PC-9 (cell line): ENCODE data around the gene IMMP2L. TPM values are rescaled to one million over a fixed set of nuclear protein-coding genes. Genes with fewer than 3 reads are reported as not detected.

Source experiments
- BruUV-seq: library from RNA; stranded (reverse); fragments of 400-500 nt; replicated peaks from 2 replicates; lab custom pipeline; 2021; lab: Mats Ljungman, UMichigan
- CTCF ChIA-PET: fragments of 300-600 bp; sonication (Branson Sonifier 250); formaldehyde crosslinking; loops from one replicate; lab custom pipeline; 2022; ENCODE audit warnings: antibody characterized with exemption; lab: Charles Lee
- POLR2A ChIA-PET: fragments of 300-600 bp; sonication (Branson Sonifier 250); formaldehyde crosslinking; loops from one replicate; lab custom pipeline; 2022; ENCODE audit warnings: antibody characterized with exemption; ENCODE audit not compliant: unreplicated experiment; lab: Charles Lee
- DNase-seq, 2 experiments: peaks; one replicate each; pipeline versions ENCODE4 v3.0.0 to v3.0.0-alpha.2; 2015 to 2022; ENCODE audit warnings: mixed read lengths in 1 of 2
- H2AFZ ChIP-seq: fragments of 200-600 bp; sonication (generic); 2 replicates; pipeline ENCODE4 v1.8.1; 2017; ENCODE audit warnings: antibody characterized with exemption
- H3F3A ChIP-seq: fragments of 200-600 bp; sonication (generic); 2 replicates; pipeline ENCODE4 v1.8.1; 2017; ENCODE audit warnings: antibody characterized with exemption, mild to moderate bottlenecking, low read depth; ENCODE audit not compliant: insufficient read depth
- H3K27ac ChIP-seq: fragments of 200-600 bp; sonication (generic); 2 replicates; pipeline ENCODE4 v1.6.1; 2016; ENCODE audit warnings: mixed run types
- H3K27me3 ChIP-seq: fragments of 200-600 bp; sonication (generic); 2 replicates; pipeline ENCODE4 v1.6.1; 2016; ENCODE audit warnings: low read depth, mixed run types; ENCODE audit not compliant: insufficient read depth
- H3K36me3 ChIP-seq: fragments of 200-600 bp; sonication (generic); 2 replicates; pipeline ENCODE4 v1.6.1; 2016; ENCODE audit warnings: low read depth, mixed run types
- H3K4me1 ChIP-seq: fragments of 200-600 bp; sonication (generic); replicated peaks from 2 replicates; pipeline ENCODE4 v1.6.1; 2016; ENCODE audit warnings: mixed run types; ENCODE audit not compliant: insufficient read depth
- H3K4me2 ChIP-seq: fragments of 200-600 bp; sonication (generic); 2 replicates; pipeline ENCODE4 v1.6.1; 2017; ENCODE audit warnings: mixed run types
- H3K4me3 ChIP-seq: fragments of 200-600 bp; sonication (generic); 2 replicates; pipeline ENCODE4 v1.6.1; 2016; ENCODE audit warnings: mixed run types
- H3K79me2 ChIP-seq: fragments of 200-600 bp; sonication (generic); 2 replicates; pipeline ENCODE4 v1.6.1; 2017; ENCODE audit warnings: low read depth, mixed run types
- H3K9me2 ChIP-seq: fragments of 200-600 bp; sonication (generic); 2 replicates; pipeline ENCODE4 v1.8.1; 2017; ENCODE audit warnings: mild to moderate bottlenecking; ENCODE audit not compliant: insufficient read depth
- H3K9me3 ChIP-seq: fragments of 200-600 bp; sonication (generic); 2 replicates; pipeline ENCODE4 v1.8.1; 2016; ENCODE audit warnings: low read depth; ENCODE audit not compliant: insufficient read depth
- H4K20me1 ChIP-seq: fragments of 200-600 bp; sonication (generic); 2 replicates; pipeline ENCODE4 v1.8.1; 2017; ENCODE audit not compliant: insufficient read depth
- EZH2 ChIP-seq: fragments of 200-600 bp; sonication (generic); IDR thresholded peaks from 2 replicates; pipeline ENCODE4 v1.8.0; 2017; ENCODE audit warnings: antibody characterized with exemption, low read depth
- intact Hi-C: fragments of 100-400 bp; cut with micrococcal nuclease; formaldehyde crosslinking; loops from one replicate; pipeline ENCODE4 v1.10.0; 2022; ENCODE audit not compliant: unreplicated experiment
- total RNA-seq: library from RNA; stranded (reverse); gene quantifications from 2 replicates; pipeline ENCODE4 v1.2.3, GENCODE V29; 2021
- TF ChIP-seq, protein P1 (sequence below): fragments of 200-600 bp; sonication (generic); conservative IDR thresholded peaks from 2 replicates; pipeline ENCODE4 v1.6.1; 2017; ENCODE audit warnings: mixed run types, antibody characterized with exemption, mild to moderate bottlenecking, moderate library complexity

IMMP2L gene
- total RNA-seq, 1 experiment from 2014 or later, result 40.5 TPM

DNA sequence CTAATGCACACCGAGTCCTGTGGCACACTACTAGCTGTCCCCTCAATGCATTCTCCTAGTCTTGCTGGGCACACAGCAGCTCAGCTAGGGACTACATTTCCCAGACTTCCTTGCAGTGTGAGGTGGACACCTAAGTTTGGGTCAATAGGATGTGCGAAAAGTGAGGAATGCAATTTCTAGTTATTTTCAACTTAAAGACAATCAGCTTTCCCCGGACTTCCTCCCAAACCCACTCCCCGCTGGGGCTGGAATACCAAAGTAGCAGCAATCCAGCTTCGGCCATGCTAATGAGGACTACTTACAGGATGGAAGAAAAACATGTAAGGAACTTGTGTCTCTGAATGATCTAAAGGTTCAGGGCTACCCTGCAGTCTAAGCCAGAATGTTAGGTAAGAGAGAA is 757.8 kb downstream of the IMMP2L start:
- Histone ChIP-seq H3K9me2 (no peaks in the 10 kb centered on the region), H3K27ac (no peak overlapping the region), H3K4me1 (no peaks in the 10 kb centered on the region), H3K4me2 (no peak overlapping the region), H3K79me2 (no peaks in the 10 kb centered on the region), H3K4me3 (no peak overlapping the region), H3F3A (no peaks in the 10 kb centered on the region), H3K27me3 (no peaks in the 10 kb centered on the region), H4K20me1 (no peaks in the 10 kb centered on the region), H3K36me3 (no peaks in the 10 kb centered on the region), H2AFZ (no peak overlapping the region), H3K9me3 (no peaks in the 10 kb centered on the region)
- no TSS peak for BruUV-seq
- ChIA-PET POLR2A (no interaction called here), CTCF (no interaction called here)
- intact Hi-C loops, result no loop called here
- TF ChIP-seq, protein P1, sequence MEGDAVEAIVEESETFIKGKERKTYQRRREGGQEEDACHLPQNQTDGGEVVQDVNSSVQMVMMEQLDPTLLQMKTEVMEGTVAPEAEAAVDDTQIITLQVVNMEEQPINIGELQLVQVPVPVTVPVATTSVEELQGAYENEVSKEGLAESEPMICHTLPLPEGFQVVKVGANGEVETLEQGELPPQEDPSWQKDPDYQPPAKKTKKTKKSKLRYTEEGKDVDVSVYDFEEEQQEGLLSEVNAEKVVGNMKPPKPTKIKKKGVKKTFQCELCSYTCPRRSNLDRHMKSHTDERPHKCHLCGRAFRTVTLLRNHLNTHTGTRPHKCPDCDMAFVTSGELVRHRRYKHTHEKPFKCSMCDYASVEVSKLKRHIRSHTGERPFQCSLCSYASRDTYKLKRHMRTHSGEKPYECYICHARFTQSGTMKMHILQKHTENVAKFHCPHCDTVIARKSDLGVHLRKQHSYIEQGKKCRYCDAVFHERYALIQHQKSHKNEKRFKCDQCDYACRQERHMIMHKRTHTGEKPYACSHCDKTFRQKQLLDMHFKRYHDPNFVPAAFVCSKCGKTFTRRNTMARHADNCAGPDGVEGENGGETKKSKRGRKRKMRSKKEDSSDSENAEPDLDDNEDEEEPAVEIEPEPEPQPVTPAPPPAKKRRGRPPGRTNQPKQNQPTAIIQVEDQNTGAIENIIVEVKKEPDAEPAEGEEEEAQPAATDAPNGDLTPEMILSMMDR, result no peak
- no peak for TF ChIP-seq EZH2
- no peak for DNase-seq

DNA sequence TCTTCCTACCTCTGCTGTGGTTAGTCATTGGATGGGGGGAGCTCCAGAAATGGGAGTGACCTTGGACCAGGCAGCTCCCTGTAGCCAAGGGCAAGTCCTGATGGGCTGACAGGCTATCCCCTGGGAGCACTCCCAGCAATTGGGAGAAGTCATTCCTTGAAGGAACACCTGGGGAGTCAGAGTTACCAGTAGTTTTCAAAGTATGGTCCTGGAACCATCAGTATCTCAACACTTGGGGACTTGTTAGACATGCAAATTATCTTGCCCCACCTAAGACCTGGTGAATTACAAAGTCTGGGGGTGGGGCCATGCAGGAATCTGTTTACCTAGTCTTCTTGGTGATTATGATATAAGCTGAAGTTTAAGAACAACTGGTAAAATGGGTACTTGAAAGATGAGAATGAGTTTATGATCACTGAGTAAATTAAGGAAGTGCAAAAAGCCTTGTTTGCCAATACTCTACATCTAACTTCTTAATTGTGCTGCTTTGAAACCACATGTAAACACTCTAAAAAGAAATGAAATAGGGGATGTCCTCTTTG is 758.6 kb downstream of the IMMP2L start:
- ChIA-PET POLR2A (no interaction called here), CTCF (no interaction called here)
- no peak for DNase-seq
- BruUV-seq, result no TSS peak
- H4K20me1 ChIP-seq, result no peaks in the 10 kb centered on the region
- intact Hi-C loops, result no loop called here
- no peak overlapping the region for H2AFZ ChIP-seq
- no peaks in the 10 kb centered on the region for H3F3A ChIP-seq
- no peaks in the 10 kb centered on the region for H3K4me1 ChIP-seq
- no peaks in the 10 kb centered on the region for H3K9me3 ChIP-seq
- H3K4me2 ChIP-seq, result no peak overlapping the region
- no peak overlapping the region for H3K27ac ChIP-seq
- no peaks in the 10 kb centered on the region for H3K79me2 ChIP-seq
- no peaks in the 10 kb centered on the region for H3K9me2 ChIP-seq
- H3K4me3 ChIP-seq, result no peak overlapping the region
- no peaks in the 10 kb centered on the region for H3K36me3 ChIP-seq
- TF ChIP-seq, protein P1, result no peak
- no peak for TF ChIP-seq EZH2
- H3K27me3 ChIP-seq, result no peaks in the 10 kb centered on the region

DNA sequence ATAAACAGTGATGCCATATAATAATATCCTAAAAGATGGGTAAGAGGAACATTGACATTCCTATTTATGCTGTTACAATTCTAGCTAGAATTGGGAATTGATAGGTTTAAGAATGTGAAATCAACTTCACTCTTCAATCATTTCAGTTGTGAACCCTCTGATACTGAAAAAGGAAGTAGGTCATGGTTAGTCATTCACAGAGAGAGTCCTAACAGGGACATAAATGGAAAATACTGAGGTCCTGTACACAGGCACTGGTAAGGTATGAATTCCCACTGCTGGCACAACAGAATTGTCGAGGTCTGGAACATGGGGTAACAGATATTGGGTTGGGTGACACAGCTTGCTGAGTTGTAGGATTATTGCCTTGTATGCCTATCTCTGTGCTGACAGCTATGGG is 760.8 kb downstream of the IMMP2L start:
- H3K4me1 ChIP-seq, result no peaks in the 10 kb centered on the region
- no peaks in the 10 kb centered on the region for H4K20me1 ChIP-seq
- no TSS peak for BruUV-seq
- POLR2A ChIA-PET, result no interaction called here
- no peaks in the 10 kb centered on the region for H3K36me3 ChIP-seq
- H3K4me3 ChIP-seq, result no peak overlapping the region
- H3K27me3 ChIP-seq, result no peaks in the 10 kb centered on the region
- no peaks in the 10 kb centered on the region for H3K9me3 ChIP-seq
- no peak overlapping the region for H3K4me2 ChIP-seq
- H3K27ac ChIP-seq, result no peak overlapping the region
- H3F3A ChIP-seq, result no peaks in the 10 kb centered on the region
- intact Hi-C loops, result no loop called here
- no peaks in the 10 kb centered on the region for H3K79me2 ChIP-seq
- no peak for DNase-seq
- TF ChIP-seq, protein P1, result no peak
- no peak for TF ChIP-seq EZH2
- no peak overlapping the region for H2AFZ ChIP-seq
- CTCF ChIA-PET, result no interaction called here
- no peaks in the 10 kb centered on the region for H3K9me2 ChIP-seq
